ENCODE results near the gene SNCB. TPM values are rescaled to one million over a fixed set of nuclear protein-coding genes. Genes with fewer than 3 reads are reported as not detected.
"Not testable (repeated sequence)": the region's sequence is repeated elsewhere in the genome, so short reads cannot be mapped to it uniquely, and the experiment has no call there.

The SNCB gene
- total RNA-seq, 1 donor from 2014 or later = 0.16 TPM

GRCh38 chr5:176601901-176602482 is 28.3 kb downstream of the SNCB start:
- DNase-seq (ENCODE audit: low read depth) = no peak

GRCh38 chr5:176599749-176600430 is 30.4 kb downstream of the SNCB start:
- DNase-seq (ENCODE audit: low read depth) = peak; percentile 35

GRCh38 chr5:176597417-176598389 is 32.6 kb downstream of the SNCB start:
- no peak for DNase-seq (ENCODE audit: low read depth)

- DNase-seq (ENCODE audit: low read depth) = no peak
Measured at GRCh38 chr5:176596689-176597416, 33.5 kb downstream of the SNCB start.

GRCh38 chr5:176596069-176596644 is 34.2 kb downstream of the SNCB start:
- DNase-seq (ENCODE audit: low read depth) = no peak

GRCh38 chr5:176595386-176595943 is 34.9 kb downstream of the SNCB start:
- no peak for DNase-seq (ENCODE audit: low read depth)

- no peak for DNase-seq (ENCODE audit: low read depth)
Measured at GRCh38 chr5:176594554-176594953, 35.8 kb downstream of the SNCB start.

- no peak for DNase-seq (ENCODE audit: low read depth)
Measured at GRCh38 chr5:176593273-176593869, 37.0 kb downstream of the SNCB start.

- no peak for DNase-seq (ENCODE audit: low read depth)
Measured at GRCh38 chr5:176592573-176592972, 37.8 kb downstream of the SNCB start.

GRCh38 chr5:176591667-176592066 is 38.7 kb downstream of the SNCB start:
- not testable (repeated sequence) for DNase-seq (ENCODE audit: low read depth)

GRCh38 chr5:176590035-176590717 is 40.2 kb downstream of the SNCB start:
- peak; percentile 29 for DNase-seq (ENCODE audit: low read depth)

GRCh38 chr5:176589039-176589769 is 41.1 kb downstream of the SNCB start:
- no peak for DNase-seq (ENCODE audit: low read depth)

- DNase-seq (ENCODE audit: low read depth) = no peak
Measured at GRCh38 chr5:176588297-176588696, 42.0 kb downstream of the SNCB start.

- DNase-seq (ENCODE audit: low read depth) = peak; percentile 37
Measured at GRCh38 chr5:176587398-176587797, 42.9 kb downstream of the SNCB start.

- no peak for DNase-seq (ENCODE audit: low read depth)
Measured at GRCh38 chr5:176583076-176583475, 47.3 kb downstream of the SNCB start.

GRCh38 chr5:176581361-176581760 is 49.0 kb downstream of the SNCB start:
- DNase-seq (ENCODE audit: low read depth) = no peak

GRCh38 chr5:176579323-176579722 is 51.0 kb downstream of the SNCB start:
- no peak for DNase-seq (ENCODE audit: low read depth)

GRCh38 chr5:176578391-176578808 is 51.9 kb downstream of the SNCB start:
- no peak for DNase-seq (ENCODE audit: low read depth)

Measured in myocyte (in vitro differentiated cells).